Measurements from ENCODE around the gene AAMP.

- no peak for TF ChIP-seq CTCF (IDR thresholded peaks at IDR 0.05)
- no peak for TF ChIP-seq ZFX (IDR thresholded peaks at IDR 0.05; ENCODE audit: borderline replicate concordance)
Measured at GRCh38 chr2:218216336-218216673, 53.6 kb downstream of the AAMP start.

Measured in 22Rv1 (cell line).